H9 (cell line): ENCODE measurements around the gene TRAF3. TPM values are rescaled to one million over a fixed set of nuclear protein-coding genes. Genes with fewer than 3 reads are reported as not detected.

Experiments
- DNase-seq: peaks from one replicate; pipeline ENCODE4 v3.0.0-alpha.2; 2017
- H2AFZ ChIP-seq: one replicate; pipeline ENCODE4 v1.6.1; 2013; ENCODE audit warnings: mild to moderate bottlenecking, low read length, control low read depth, moderate library complexity
- H2AK5ac ChIP-seq: 2 replicates; pipeline ENCODE4 v1.6.1; 2013; ENCODE audit warnings: low read length, control low read depth, mixed read lengths; ENCODE audit not compliant: insufficient read length
- H2BK120ac ChIP-seq: one replicate; pipeline ENCODE4 v1.6.1; 2013; ENCODE audit warnings: low read depth, mild to moderate bottlenecking, low read length, control low read depth, inconsistent platforms; ENCODE audit not compliant: poor library complexity, severe bottlenecking
- H2BK12ac ChIP-seq: 2 replicates; pipeline ENCODE4 v1.6.1; 2013; ENCODE audit warnings: low read length, control low read depth, mixed read lengths, low read depth; ENCODE audit not compliant: insufficient read length
- H2BK15ac ChIP-seq: 2 replicates; pipeline ENCODE4 v1.6.1; 2013; ENCODE audit warnings: low read depth, low read length, control low read depth
- H2BK20ac ChIP-seq: one replicate; pipeline ENCODE4 v1.6.1; 2013; ENCODE audit warnings: low read depth, mild to moderate bottlenecking, low read length, control low read depth, inconsistent platforms; ENCODE audit not compliant: poor library complexity, severe bottlenecking
- H2BK5ac ChIP-seq: 2 replicates; pipeline ENCODE4 v1.6.1; 2013; ENCODE audit warnings: low read length, control low read depth, mixed read lengths; ENCODE audit not compliant: insufficient read length
- H3K14ac ChIP-seq: 2 replicates; pipeline ENCODE4 v1.6.1; 2013; ENCODE audit warnings: low read length, control low read depth; ENCODE audit not compliant: insufficient read depth
- H3K18ac ChIP-seq: 2 replicates; pipeline ENCODE4 v1.6.1; 2013; ENCODE audit warnings: low read depth, mild to moderate bottlenecking, mixed read lengths, low read length, control low read depth; ENCODE audit not compliant: insufficient read length
- H3K23ac ChIP-seq: 2 replicates; pipeline ENCODE4 v1.6.1; 2013; ENCODE audit warnings: low read length, control low read depth, mixed read lengths, low read depth; ENCODE audit not compliant: insufficient read length
- H3K23me2 ChIP-seq: 2 replicates; pipeline ENCODE4 v1.6.1; 2013; ENCODE audit warnings: low read depth, mild to moderate bottlenecking, mixed read lengths, low read length, control low read depth; ENCODE audit not compliant: insufficient read length, poor library complexity, severe bottlenecking
- H3K27ac ChIP-seq: 2 replicates; pipeline ENCODE4 v1.5.1; 2013; ENCODE audit warnings: low read length, control low read depth, mixed read lengths, low read depth; ENCODE audit not compliant: insufficient read length
- H3K27me3 ChIP-seq: 2 replicates; pipeline ENCODE4 v1.6.1; 2013; ENCODE audit warnings: low read length, control low read depth, inconsistent platforms; ENCODE audit not compliant: insufficient read depth
- H3K4ac ChIP-seq: 2 replicates; pipeline ENCODE4 v1.6.1; 2013; ENCODE audit warnings: low read depth, mild to moderate bottlenecking, control low read depth, inconsistent platforms, low read length, moderate library complexity
- H3K4me1 ChIP-seq: 2 replicates; pipeline ENCODE4 v1.6.1; 2013; ENCODE audit warnings: low read length, control low read depth, inconsistent platforms; ENCODE audit not compliant: insufficient read depth
- H3K4me2 ChIP-seq: 2 replicates; pipeline ENCODE4 v1.6.1; 2013; ENCODE audit warnings: low read length, control low read depth, mixed read lengths; ENCODE audit not compliant: insufficient read length, insufficient read depth
- H3K56ac ChIP-seq: 2 replicates; pipeline ENCODE4 v1.6.1; 2013; ENCODE audit warnings: low read depth, mild to moderate bottlenecking, mixed read lengths, low read length, control low read depth; ENCODE audit not compliant: insufficient read length
- H3K79me1 ChIP-seq: 2 replicates; pipeline ENCODE4 v1.6.1; 2013; ENCODE audit warnings: low read depth, mild to moderate bottlenecking, moderate library complexity, low read length, control low read depth, inconsistent platforms; ENCODE audit not compliant: insufficient read depth, poor library complexity, severe bottlenecking
- H3K79me2 ChIP-seq: 2 replicates; pipeline ENCODE4 v1.6.1; 2013; ENCODE audit warnings: low read length, control low read depth, inconsistent platforms; ENCODE audit not compliant: insufficient read depth
- H3K9ac ChIP-seq: 2 replicates; pipeline ENCODE4 v1.6.1; 2013; ENCODE audit warnings: low read length, control low read depth, mixed read lengths; ENCODE audit not compliant: insufficient read length; ENCODE audit errors: extremely low read depth
- H3K9me3 ChIP-seq: one replicate; pipeline ENCODE4 v1.6.1; 2013; ENCODE audit warnings: low read depth, low read length, inconsistent platforms; ENCODE audit not compliant: control insufficient read depth
- H3T11ph ChIP-seq: one replicate; pipeline ENCODE4 v1.6.1; 2013; ENCODE audit warnings: mild to moderate bottlenecking, low read length, control low read depth, inconsistent platforms
- H4K20me1 ChIP-seq: one replicate; pipeline ENCODE4 v1.6.1; 2013; ENCODE audit not compliant: control insufficient read depth, insufficient read length, insufficient read depth
- H4K5ac ChIP-seq: 2 replicates; pipeline ENCODE4 v1.6.1; 2013; ENCODE audit warnings: low read depth, mild to moderate bottlenecking, mixed read lengths, low read length, control low read depth; ENCODE audit not compliant: insufficient read length
- H4K8ac ChIP-seq: replicated peaks from 2 replicates; pipeline ENCODE4 v1.6.1; 2013; ENCODE audit warnings: low read length, control low read depth, mixed read lengths, low read depth; ENCODE audit not compliant: insufficient read length
- H4K91ac ChIP-seq: 2 replicates; pipeline ENCODE4 v1.6.1; 2013; ENCODE audit warnings: low read depth, mild to moderate bottlenecking, moderate library complexity, mixed read lengths, low read length, control low read depth; ENCODE audit not compliant: insufficient read length
- H3K27ac Mint-ChIP-seq, 3 experiments: 2 replicates in 2 of 3; 3 replicates in 1 of 3; pipeline ENCODE4 v1.8.0; 2020 to 2021; ENCODE audit warnings: mixed read lengths in 3 of 3, mild to moderate bottlenecking in 1 of 3, moderate library complexity in 1 of 3
- H3K27me3 Mint-ChIP-seq: 2 replicates; pipeline ENCODE4 v1.8.0; 2021; ENCODE audit warnings: low read depth, mild to moderate bottlenecking, moderate library complexity, mixed read lengths
- H3K36me3 Mint-ChIP-seq, 3 experiments: 2 replicates in 2 of 3; 3 replicates in 1 of 3; pipeline ENCODE4 v1.8.0; 2020 to 2021; ENCODE audit warnings: low read depth in 3 of 3, mixed read lengths in 3 of 3; ENCODE audit not compliant: insufficient read depth in 1 of 3
- H3K4me1 Mint-ChIP-seq, 2 experiments: 2 replicates each; pipeline ENCODE4 v1.8.0; 2020; ENCODE audit warnings: mixed read lengths in 2 of 2
- H3K4me3 Mint-ChIP-seq, 2 experiments: 2 replicates in 1 of 2; 3 replicates in 1 of 2; pipeline ENCODE4 v1.8.0; 2020 to 2021; ENCODE audit warnings: mild to moderate bottlenecking in 2 of 2, mixed read lengths in 2 of 2, moderate library complexity in 1 of 2
- H3K9me3 Mint-ChIP-seq, 2 experiments: 2 replicates in 1 of 2; 3 replicates in 1 of 2; pipeline ENCODE4 v1.8.0; 2020; ENCODE audit warnings: mild to moderate bottlenecking in 2 of 2, mixed read lengths in 2 of 2, moderate library complexity in 1 of 2
- WGBS: extraction: QIAGEN DNeasy Blood & Tissue Kit; methylation state at CpG from one replicate; pipeline ENCODE4 v1.1.7; 2013; ENCODE audit warnings: missing lambda C conversion rate, low lambda C conversion rate, mixed read lengths; ENCODE audit not compliant: insufficient read length; ENCODE audit errors: extremely low coverage; 5-methylcytosine and 5-hydroxymethylcytosine counted together
- total RNA-seq: library from RNA; stranded (reverse); gene quantifications from 2 replicates; pipeline ENCODE4 v1.2.1, GENCODE V29; 2021
- TF ChIP-seq, protein P1 (sequence below): fragments of 200-600 bp; sonication (generic); conservative IDR thresholded peaks from 3 replicates; pipeline ENCODE4 v1.8.0; 2021; ENCODE audit warnings: antibody characterized with exemption, mild to moderate bottlenecking

The TRAF3 gene
- total RNA-seq, 1 experiment from 2014 or later, result 9.6 TPM

GRCh38 chr14:102813691-102814090 is 36.4 kb downstream of the TRAF3 start:
- Histone ChIP-seq H4K8ac (no peak overlapping the region), H3K27me3 (no peaks in the 10 kb centered on the region), H2AK5ac (no peak overlapping the region), H4K20me1 (no peaks in the 10 kb centered on the region), H3K27ac (no peak overlapping the region), H3K14ac (no peak overlapping the region), H3K79me1 (no peaks in the 10 kb centered on the region), H3K56ac (no peak overlapping the region), H3T11ph (no peak overlapping the region), H3K4me1 (no peaks in the 10 kb centered on the region), H3K23ac (no peak overlapping the region), H3K18ac (no peak overlapping the region), H4K91ac (no peak overlapping the region), H2BK20ac (no peak overlapping the region), H3K4ac (no peak overlapping the region), H2BK120ac (no peak overlapping the region), H3K23me2 (no peaks in the 10 kb centered on the region), H2BK15ac (no peak overlapping the region), H2BK12ac (no peak overlapping the region), H3K9ac (no peak overlapping the region), H3K9me3 (no peaks in the 10 kb centered on the region), H4K5ac (no peak overlapping the region), H3K4me2 (no peak overlapping the region), H3K79me2 (no peaks in the 10 kb centered on the region; the same call in 1 of the 2 replicates), H2AFZ (no peak overlapping the region), H2BK5ac (no peak overlapping the region)
- Mint-ChIP-seq H3K4me3 (no peak overlapping the region), H3K36me3 (no peaks in the 10 kb centered on the region), H3K27me3 (no peaks in the 10 kb centered on the region), H3K9me3 (no peaks in the 10 kb centered on the region), H3K4me1 (peaks cover 15 to 16% of the 10 kb centered on the region in 2 experiments), H3K27ac (no peak overlapping the region)
- no peak for DNase-seq
- WGBS, result no CpG with 5 or more reads among the region's 5 CpGs
- TF ChIP-seq, protein P1, sequence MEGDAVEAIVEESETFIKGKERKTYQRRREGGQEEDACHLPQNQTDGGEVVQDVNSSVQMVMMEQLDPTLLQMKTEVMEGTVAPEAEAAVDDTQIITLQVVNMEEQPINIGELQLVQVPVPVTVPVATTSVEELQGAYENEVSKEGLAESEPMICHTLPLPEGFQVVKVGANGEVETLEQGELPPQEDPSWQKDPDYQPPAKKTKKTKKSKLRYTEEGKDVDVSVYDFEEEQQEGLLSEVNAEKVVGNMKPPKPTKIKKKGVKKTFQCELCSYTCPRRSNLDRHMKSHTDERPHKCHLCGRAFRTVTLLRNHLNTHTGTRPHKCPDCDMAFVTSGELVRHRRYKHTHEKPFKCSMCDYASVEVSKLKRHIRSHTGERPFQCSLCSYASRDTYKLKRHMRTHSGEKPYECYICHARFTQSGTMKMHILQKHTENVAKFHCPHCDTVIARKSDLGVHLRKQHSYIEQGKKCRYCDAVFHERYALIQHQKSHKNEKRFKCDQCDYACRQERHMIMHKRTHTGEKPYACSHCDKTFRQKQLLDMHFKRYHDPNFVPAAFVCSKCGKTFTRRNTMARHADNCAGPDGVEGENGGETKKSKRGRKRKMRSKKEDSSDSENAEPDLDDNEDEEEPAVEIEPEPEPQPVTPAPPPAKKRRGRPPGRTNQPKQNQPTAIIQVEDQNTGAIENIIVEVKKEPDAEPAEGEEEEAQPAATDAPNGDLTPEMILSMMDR, result no peak
